Measurements from ENCODE around the gene FABP3. TPM values are rescaled to one million over a fixed set of nuclear protein-coding genes. Genes with fewer than 3 reads are reported as not detected.

The FABP3 gene
- total and polyA plus RNA-seq, 2 experiments from 2014 or later: 2.1 to 4.0 TPM

DNA sequence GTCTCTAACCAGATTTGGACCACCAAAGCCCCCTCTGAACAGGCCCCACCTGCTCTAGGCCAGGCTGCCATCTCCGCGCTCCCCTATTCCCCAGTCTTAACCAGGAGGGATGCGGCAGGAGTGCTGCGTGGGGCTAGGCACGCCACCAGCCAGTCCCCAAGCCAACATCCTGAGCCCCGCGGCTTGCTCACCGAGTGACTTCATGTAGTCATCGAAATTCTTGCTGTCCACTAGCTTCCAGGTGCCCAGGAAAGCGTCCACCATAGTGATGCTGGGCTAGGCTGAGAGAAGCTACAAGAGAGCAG lies 173 bp downstream of the FABP3 start:
- peak overlapping the region; percentile 89 for H3K4me2 ChIP-seq (ENCODE audit: unreplicated experiment)
- peak overlapping the region; percentile 80 for H2AFZ ChIP-seq
- H3K9me3 ChIP-seq (ENCODE audit: low read depth): no peaks in the 10 kb centered on the region
- H3K36me3 ChIP-seq (ENCODE audit: low read depth): no peaks in the 10 kb centered on the region
- no peaks in the 10 kb centered on the region for H3K9me2 ChIP-seq (ENCODE audit: insufficient read depth)
- peaks cover 25% of the 10 kb centered on the region for H3K4me1 ChIP-seq (ENCODE audit: insufficient read depth)
- in situ Hi-C loops (cut with MboI): no loop called here
- H3K9ac ChIP-seq: peak overlapping the region; percentile 76
- WGBS, 2 experiments (ENCODE audit: low coverage in 1 of 2, low lambda C conversion rate in 2 of 2, missing lambda C conversion rate in 2 of 2): 22 to 23% methylated on average over 10 of the region's 10 CpGs
- H3F3A ChIP-seq (ENCODE audit: insufficient read depth): peaks cover 10% of the 10 kb centered on the region
- peak overlapping the region; percentile 63; the same call in 1 of the 2 replicates for H3K27ac ChIP-seq
- H3K4me3 ChIP-seq: peak overlapping the region; percentile 69
- no peaks in the 10 kb centered on the region for H4K20me1 ChIP-seq (ENCODE audit: insufficient read depth)
- TF ChIP-seq EZH2 (IDR thresholded peaks at IDR 0.05; ENCODE audit: insufficient read depth, poor library complexity, severe bottlenecking): no peak
- TF ChIP-seq EZH2phosphoT487 (IDR thresholded peaks at IDR 0.05; ENCODE audit: insufficient read depth, low read depth): no peak
- no peaks in the 10 kb centered on the region for H3K27me3 ChIP-seq (replicated peaks; ENCODE audit: insufficient read depth)
- DNase-seq: no peak
- H3K79me2 ChIP-seq (ENCODE audit: insufficient read depth): no peaks in the 10 kb centered on the region

DNA sequence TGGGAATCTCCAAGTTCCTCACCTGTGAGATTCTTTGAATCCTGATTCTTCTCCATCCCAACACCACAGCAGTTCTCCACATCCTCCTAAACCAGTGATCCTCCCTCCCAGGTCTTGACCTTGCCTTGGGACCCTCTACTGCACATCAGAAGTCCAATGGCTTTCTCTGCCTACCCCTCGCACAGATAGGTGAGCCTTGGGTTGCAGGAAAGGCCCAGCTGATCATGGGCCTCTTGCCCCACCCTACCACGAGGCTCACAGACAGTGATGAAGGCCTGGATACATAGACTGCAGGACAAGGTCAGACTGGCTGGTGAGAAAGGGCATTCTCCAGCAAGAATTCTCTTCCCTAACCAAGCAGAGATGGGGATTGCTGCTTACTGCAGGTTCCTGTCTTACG lies 825 bp downstream of the FABP3 start:
- H3K4me3 ChIP-seq: no peak overlapping the region
- H3K4me1 ChIP-seq (ENCODE audit: insufficient read depth): peaks cover 25% of the 10 kb centered on the region
- peaks cover 10% of the 10 kb centered on the region for H3F3A ChIP-seq (ENCODE audit: insufficient read depth)
- no peak for DNase-seq
- no peaks in the 10 kb centered on the region for H3K9me2 ChIP-seq (ENCODE audit: insufficient read depth)
- H4K20me1 ChIP-seq (ENCODE audit: insufficient read depth): no peaks in the 10 kb centered on the region
- H2AFZ ChIP-seq: no peak overlapping the region
- no peaks in the 10 kb centered on the region for H3K36me3 ChIP-seq (ENCODE audit: low read depth)
- H3K9me3 ChIP-seq (ENCODE audit: low read depth): no peaks in the 10 kb centered on the region
- H3K79me2 ChIP-seq (ENCODE audit: insufficient read depth): no peaks in the 10 kb centered on the region
- H3K27ac ChIP-seq: no peak overlapping the region
- H3K27me3 ChIP-seq (replicated peaks; ENCODE audit: insufficient read depth): no peaks in the 10 kb centered on the region
- no peak for TF ChIP-seq EZH2 (IDR thresholded peaks at IDR 0.05; ENCODE audit: insufficient read depth, poor library complexity, severe bottlenecking)
- TF ChIP-seq EZH2phosphoT487 (IDR thresholded peaks at IDR 0.05; ENCODE audit: insufficient read depth, low read depth): no peak
- H3K9ac ChIP-seq: no peak overlapping the region
- 83 to 89% methylated on average over 3 of the region's 3 CpGs for WGBS, 2 experiments (ENCODE audit: low coverage in 1 of 2, low lambda C conversion rate in 2 of 2, missing lambda C conversion rate in 2 of 2)
- no peak overlapping the region for H3K4me2 ChIP-seq (ENCODE audit: unreplicated experiment)
- in situ Hi-C loops (cut with MboI): no loop called here

GRCh38 chr1:31371121-31371959 lies 1.5 kb downstream of the FABP3 start:
- Histone ChIP-seq H3K4me1 (ENCODE audit: insufficient read depth) (peaks cover 25% of the 10 kb centered on the region), H2AFZ (no peak overlapping the region), H3K27me3 (replicated peaks; ENCODE audit: insufficient read depth) (no peaks in the 10 kb centered on the region), H3K4me2 (ENCODE audit: unreplicated experiment) (no peak overlapping the region), H3K27ac (no peak overlapping the region), H3K79me2 (ENCODE audit: insufficient read depth) (no peaks in the 10 kb centered on the region), H3K9me2 (ENCODE audit: insufficient read depth) (no peaks in the 10 kb centered on the region), H3K9ac (no peak overlapping the region), H3F3A (ENCODE audit: insufficient read depth) (peaks cover 10% of the 10 kb centered on the region), H3K4me3 (no peak overlapping the region), H3K9me3 (ENCODE audit: low read depth) (no peaks in the 10 kb centered on the region), H4K20me1 (ENCODE audit: insufficient read depth) (no peaks in the 10 kb centered on the region), H3K36me3 (ENCODE audit: low read depth) (no peaks in the 10 kb centered on the region)
- TF ChIP-seq EZH2phosphoT487 (IDR thresholded peaks at IDR 0.05; ENCODE audit: insufficient read depth, low read depth) (no peak), EZH2 (IDR thresholded peaks at IDR 0.05; ENCODE audit: insufficient read depth, poor library complexity, severe bottlenecking) (no peak)
- no peak for DNase-seq
- in situ Hi-C loops (cut with MboI): no loop called here
- 82 to 86% methylated on average over 10 of the region's 10 CpGs for WGBS, 2 experiments (ENCODE audit: low coverage in 1 of 2, low lambda C conversion rate in 2 of 2, missing lambda C conversion rate in 2 of 2)

DNA sequence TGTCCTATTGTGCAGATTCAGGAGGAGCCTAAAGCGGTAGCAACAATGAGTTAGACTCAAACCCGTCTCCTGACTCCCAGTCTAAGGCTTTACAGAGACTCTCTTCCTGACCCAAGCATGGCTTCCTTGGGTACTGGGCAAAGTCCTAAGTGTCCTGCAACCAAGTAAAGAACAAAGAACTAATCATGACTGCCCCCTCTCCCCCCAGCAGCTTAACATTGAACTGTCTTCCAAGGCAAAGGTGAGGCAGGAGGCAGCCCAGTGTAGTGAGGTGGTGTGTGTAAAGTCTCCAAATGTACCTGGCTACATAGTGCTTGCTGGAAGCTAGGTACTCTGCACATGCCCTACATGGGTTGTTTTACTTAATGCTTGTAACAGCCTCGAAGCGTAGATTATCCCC lies 2.3 kb downstream of the FABP3 start:
- no peak for DNase-seq
- H3K4me3 ChIP-seq: no peak overlapping the region
- H3K27ac ChIP-seq: no peak overlapping the region
- H3F3A ChIP-seq (ENCODE audit: insufficient read depth): peaks cover 10% of the 10 kb centered on the region
- H3K27me3 ChIP-seq (replicated peaks; ENCODE audit: insufficient read depth): no peaks in the 10 kb centered on the region
- no peaks in the 10 kb centered on the region for H3K9me2 ChIP-seq (ENCODE audit: insufficient read depth)
- no peaks in the 10 kb centered on the region for H3K9me3 ChIP-seq (ENCODE audit: low read depth)
- no peak overlapping the region for H2AFZ ChIP-seq
- WGBS, 2 experiments (ENCODE audit: low coverage in 1 of 2, low lambda C conversion rate in 2 of 2, missing lambda C conversion rate in 2 of 2): 93 to 95% methylated on average over 4 of the region's 4 CpGs
- no peak overlapping the region for H3K4me2 ChIP-seq (ENCODE audit: unreplicated experiment)
- H3K36me3 ChIP-seq (ENCODE audit: low read depth): no peaks in the 10 kb centered on the region
- TF ChIP-seq EZH2phosphoT487 (IDR thresholded peaks at IDR 0.05; ENCODE audit: insufficient read depth, low read depth): no peak
- no peak for TF ChIP-seq EZH2 (IDR thresholded peaks at IDR 0.05; ENCODE audit: insufficient read depth, poor library complexity, severe bottlenecking)
- H4K20me1 ChIP-seq (ENCODE audit: insufficient read depth): no peaks in the 10 kb centered on the region
- in situ Hi-C loops (cut with MboI): no loop called here
- H3K4me1 ChIP-seq (ENCODE audit: insufficient read depth): peaks cover 25% of the 10 kb centered on the region
- H3K9ac ChIP-seq: no peak overlapping the region
- no peaks in the 10 kb centered on the region for H3K79me2 ChIP-seq (ENCODE audit: insufficient read depth)

Measured in GM23248 (cell line).